ENCODE results near the gene KCNAB1. TPM values are rescaled to one million over a fixed set of nuclear protein-coding genes. Genes with fewer than 3 reads are reported as not detected.

Gene KCNAB1
- total RNA-seq, 3 donors from 2014 or later (not counting 1 experiment from before 2014, with no cell fraction given): not detected

DNA sequence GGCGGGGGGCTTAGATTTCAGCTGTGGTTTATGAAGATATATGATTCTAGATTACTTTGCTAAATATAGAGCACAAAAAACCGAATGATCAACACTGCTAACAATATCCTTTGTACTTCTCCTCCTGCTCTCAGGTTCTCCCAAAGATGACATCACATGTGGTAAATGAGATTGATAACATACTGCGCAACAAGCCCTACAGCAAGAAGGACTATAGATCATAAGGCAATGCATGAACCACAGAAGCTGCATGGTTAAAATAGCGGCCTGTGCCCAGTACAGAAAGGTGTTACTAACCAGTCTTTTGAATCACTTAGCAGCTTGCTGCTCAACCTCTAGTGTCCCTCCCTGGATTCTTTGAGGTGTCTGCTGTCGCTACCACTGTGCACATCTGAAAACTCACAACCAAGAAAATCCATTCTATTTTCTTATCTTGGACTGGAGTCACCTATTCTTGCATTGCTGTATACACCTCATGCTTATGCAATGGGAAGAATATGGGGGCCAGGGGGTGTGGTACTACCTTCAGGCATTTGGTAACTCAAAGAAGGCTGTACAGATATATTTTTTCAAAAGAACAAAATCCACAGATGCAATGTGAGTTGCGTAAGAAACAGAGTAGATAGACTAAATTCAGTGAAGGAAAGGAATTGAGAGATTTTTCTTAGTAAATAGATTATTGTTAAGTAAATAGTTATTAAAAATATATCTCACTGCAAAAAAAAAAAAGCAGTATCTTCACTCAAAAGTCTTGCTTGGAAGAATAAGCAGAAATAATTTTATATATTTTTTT lies 416.3 kb downstream of the KCNAB1 start:
- ATAC-seq: no peak
- 90% methylated on average over 3 of the region's 6 CpGs for WGBS (ENCODE audit: insufficient coverage)
- Histone ChIP-seq H3K9me3 (ENCODE audit: control insufficient read depth, insufficient read depth, low read length) (no peaks in the 10 kb centered on the region), H3K4me1 (ENCODE audit: control insufficient read depth, insufficient read depth, low read length) (no peaks in the 10 kb centered on the region), H3K27ac (ENCODE audit: low read length) (no peak overlapping the region), H3K27me3 (ENCODE audit: control insufficient read depth, insufficient read depth, low read length) (no peaks in the 10 kb centered on the region), H3K36me3 (ENCODE audit: control insufficient read depth, insufficient read depth, low read length) (peaks cover 14% of the 10 kb centered on the region), H3K4me3 (ENCODE audit: low read length) (no peak overlapping the region)
- peaks cover 0 to 10% of the 10 kb centered on the region in 2 donors for H3K4me1 Mint-ChIP-seq
- no peak for DNase-seq
- no peak overlapping the region for H3K27ac Mint-ChIP-seq
- H3K27me3 Mint-ChIP-seq (ENCODE audit: low read depth in 2 of 2): no peaks in the 10 kb centered on the region
- no peak overlapping the region for H3K4me3 Mint-ChIP-seq
- H3K9me3 Mint-ChIP-seq: no peaks in the 10 kb centered on the region
- TF ChIP-seq, protein P1, sequence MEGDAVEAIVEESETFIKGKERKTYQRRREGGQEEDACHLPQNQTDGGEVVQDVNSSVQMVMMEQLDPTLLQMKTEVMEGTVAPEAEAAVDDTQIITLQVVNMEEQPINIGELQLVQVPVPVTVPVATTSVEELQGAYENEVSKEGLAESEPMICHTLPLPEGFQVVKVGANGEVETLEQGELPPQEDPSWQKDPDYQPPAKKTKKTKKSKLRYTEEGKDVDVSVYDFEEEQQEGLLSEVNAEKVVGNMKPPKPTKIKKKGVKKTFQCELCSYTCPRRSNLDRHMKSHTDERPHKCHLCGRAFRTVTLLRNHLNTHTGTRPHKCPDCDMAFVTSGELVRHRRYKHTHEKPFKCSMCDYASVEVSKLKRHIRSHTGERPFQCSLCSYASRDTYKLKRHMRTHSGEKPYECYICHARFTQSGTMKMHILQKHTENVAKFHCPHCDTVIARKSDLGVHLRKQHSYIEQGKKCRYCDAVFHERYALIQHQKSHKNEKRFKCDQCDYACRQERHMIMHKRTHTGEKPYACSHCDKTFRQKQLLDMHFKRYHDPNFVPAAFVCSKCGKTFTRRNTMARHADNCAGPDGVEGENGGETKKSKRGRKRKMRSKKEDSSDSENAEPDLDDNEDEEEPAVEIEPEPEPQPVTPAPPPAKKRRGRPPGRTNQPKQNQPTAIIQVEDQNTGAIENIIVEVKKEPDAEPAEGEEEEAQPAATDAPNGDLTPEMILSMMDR (IDR thresholded peaks at IDR 0.05): no peak
- intact Hi-C loops (cut with micrococcal nuclease): no loop called here
- peaks cover 6% of the 10 kb centered on the region for H3K36me3 Mint-ChIP-seq

DNA sequence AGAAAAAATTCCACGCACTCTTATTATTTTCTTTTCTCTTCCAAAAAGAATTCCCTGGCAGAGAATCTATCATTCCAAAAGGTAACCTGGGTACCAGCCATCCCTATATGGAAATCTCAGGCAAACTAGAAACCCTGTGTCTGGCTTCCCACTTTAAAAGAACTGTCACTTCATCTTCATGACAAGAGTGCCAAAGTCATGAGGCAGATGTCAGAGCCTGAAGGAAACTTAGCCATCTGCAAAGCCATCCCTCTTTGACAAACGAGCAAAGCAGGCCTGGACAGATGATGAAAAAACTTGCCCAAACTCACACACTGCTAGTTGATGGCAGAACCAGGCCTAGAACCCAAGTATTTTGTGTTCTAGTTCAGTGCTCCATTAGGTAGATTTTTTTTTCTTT lies 418.7 kb downstream of the KCNAB1 start:
- intact Hi-C loops (cut with micrococcal nuclease): no loop called here
- DNase-seq (no peak), ATAC-seq (no peak)
- Histone ChIP-seq H3K36me3 (ENCODE audit: control insufficient read depth, insufficient read depth, low read length) (peaks cover 36% of the 10 kb centered on the region), H3K27ac (ENCODE audit: low read length) (no peak overlapping the region), H3K4me1 (ENCODE audit: control insufficient read depth, insufficient read depth, low read length) (no peaks in the 10 kb centered on the region), H3K9me3 (ENCODE audit: control insufficient read depth, insufficient read depth, low read length) (no peaks in the 10 kb centered on the region), H3K27me3 (ENCODE audit: control insufficient read depth, insufficient read depth, low read length) (no peaks in the 10 kb centered on the region), H3K4me3 (ENCODE audit: low read length) (no peak overlapping the region)
- H3K27ac Mint-ChIP-seq: no peak overlapping the region
- peaks cover 0 to 5% of the 10 kb centered on the region in 2 donors for H3K4me1 Mint-ChIP-seq
- WGBS (ENCODE audit: insufficient coverage): 97% methylated on average over 2 of the region's 2 CpGs
- no peaks in the 10 kb centered on the region for H3K27me3 Mint-ChIP-seq (ENCODE audit: low read depth in 2 of 2)
- TF ChIP-seq, protein P1 (IDR thresholded peaks at IDR 0.05): no peak
- H3K4me3 Mint-ChIP-seq: no peak overlapping the region
- H3K36me3 Mint-ChIP-seq: peaks cover 13% of the 10 kb centered on the region
- H3K9me3 Mint-ChIP-seq: no peaks in the 10 kb centered on the region

DNA sequence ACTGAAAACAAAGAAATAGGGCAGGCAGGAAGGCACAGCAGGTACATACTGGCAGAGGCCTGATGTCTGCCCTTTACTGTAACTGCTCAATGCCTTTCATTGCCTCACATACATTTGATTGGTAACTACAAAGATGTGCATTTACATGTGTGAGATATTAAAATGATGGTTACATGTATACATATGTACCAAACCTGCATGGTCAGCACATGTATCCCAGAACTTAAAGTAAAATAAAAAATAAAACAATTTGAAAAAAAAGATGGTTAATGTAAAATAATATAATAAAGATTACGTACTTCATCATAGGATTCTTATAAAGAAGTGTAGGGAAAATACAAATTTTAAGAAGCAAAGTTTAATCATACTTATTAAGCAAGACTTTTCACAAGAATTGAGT lies 419.4 kb downstream of the KCNAB1 start:
- H3K4me1 ChIP-seq (ENCODE audit: control insufficient read depth, insufficient read depth, low read length): no peaks in the 10 kb centered on the region
- Mint-ChIP-seq H3K36me3 (peaks cover 13% of the 10 kb centered on the region), H3K27me3 (ENCODE audit: low read depth in 2 of 2) (no peaks in the 10 kb centered on the region), H3K27ac (no peak overlapping the region), H3K4me1 (peaks cover 0 to 5% of the 10 kb centered on the region in 2 donors), H3K4me3 (no peak overlapping the region), H3K9me3 (no peaks in the 10 kb centered on the region)
- peaks cover 43% of the 10 kb centered on the region for H3K36me3 ChIP-seq (ENCODE audit: control insufficient read depth, insufficient read depth, low read length)
- DNase-seq (no peak), ATAC-seq (no peak)
- WGBS (ENCODE audit: insufficient coverage): no CpG with 5 or more reads among the region's 1 CpG
- no peak overlapping the region for H3K27ac ChIP-seq (ENCODE audit: low read length)
- no peaks in the 10 kb centered on the region for H3K27me3 ChIP-seq (ENCODE audit: control insufficient read depth, insufficient read depth, low read length)
- intact Hi-C loops (cut with micrococcal nuclease): no loop called here
- no peaks in the 10 kb centered on the region for H3K9me3 ChIP-seq (ENCODE audit: control insufficient read depth, insufficient read depth, low read length)
- no peak overlapping the region for H3K4me3 ChIP-seq (ENCODE audit: low read length)
- TF ChIP-seq, protein P1 (IDR thresholded peaks at IDR 0.05): no peak

Data from natural killer cell (primary cell).